Measurements from ENCODE around the gene VPS13C. TPM values are rescaled to one million over a fixed set of nuclear protein-coding genes. Genes with fewer than 3 reads are reported as not detected.

VPS13C gene
- total and polyA plus RNA-seq, 12 donors = 18.9 to 114 (median 55.2) TPM

DNA sequence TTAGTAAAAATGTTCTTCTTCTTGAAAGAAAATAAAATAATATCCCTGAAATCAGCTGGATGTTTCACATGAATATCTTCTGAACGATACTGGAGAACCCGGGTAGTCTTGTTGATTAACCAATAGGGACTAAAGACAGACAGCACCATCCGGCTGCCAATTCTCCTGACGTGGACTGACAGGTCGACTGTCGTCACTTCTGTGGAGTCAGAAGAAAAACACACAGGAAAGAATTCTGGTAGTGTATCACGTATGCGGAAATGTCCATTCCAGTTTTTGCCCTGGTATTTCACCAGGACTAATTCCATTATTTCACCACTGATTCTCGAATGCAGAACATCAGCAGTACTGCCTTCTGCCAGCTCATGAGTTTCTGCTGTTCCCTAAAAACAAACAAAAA is 144.6 kb downstream of the VPS13C start:
- 94 to 97% (median 96%) methylated on average over 9 of the region's 9 CpGs for WGBS, 4 donors
- Histone ChIP-seq H3K27me3 (no peaks in the 10 kb centered on the region), H3K27ac (peak overlapping the region in 1 of 5 donors; percentile 12), H3K9me3 (replicated peaks in 1 of 3) (no peaks in the 10 kb centered on the region), H3K36me3 (replicated peaks in 1 of 2) (peaks cover 0 to 41% of the 10 kb centered on the region in 2 donors), H3K4me3 (no peak overlapping the region), H3K4me1 (replicated peaks in 1 of 2) (peaks cover 0 to 4% of the 10 kb centered on the region in 2 donors)
- TF ChIP-seq POLR2A (IDR thresholded peaks at IDR 0.05) = no peak
- TF ChIP-seq, protein P1, sequence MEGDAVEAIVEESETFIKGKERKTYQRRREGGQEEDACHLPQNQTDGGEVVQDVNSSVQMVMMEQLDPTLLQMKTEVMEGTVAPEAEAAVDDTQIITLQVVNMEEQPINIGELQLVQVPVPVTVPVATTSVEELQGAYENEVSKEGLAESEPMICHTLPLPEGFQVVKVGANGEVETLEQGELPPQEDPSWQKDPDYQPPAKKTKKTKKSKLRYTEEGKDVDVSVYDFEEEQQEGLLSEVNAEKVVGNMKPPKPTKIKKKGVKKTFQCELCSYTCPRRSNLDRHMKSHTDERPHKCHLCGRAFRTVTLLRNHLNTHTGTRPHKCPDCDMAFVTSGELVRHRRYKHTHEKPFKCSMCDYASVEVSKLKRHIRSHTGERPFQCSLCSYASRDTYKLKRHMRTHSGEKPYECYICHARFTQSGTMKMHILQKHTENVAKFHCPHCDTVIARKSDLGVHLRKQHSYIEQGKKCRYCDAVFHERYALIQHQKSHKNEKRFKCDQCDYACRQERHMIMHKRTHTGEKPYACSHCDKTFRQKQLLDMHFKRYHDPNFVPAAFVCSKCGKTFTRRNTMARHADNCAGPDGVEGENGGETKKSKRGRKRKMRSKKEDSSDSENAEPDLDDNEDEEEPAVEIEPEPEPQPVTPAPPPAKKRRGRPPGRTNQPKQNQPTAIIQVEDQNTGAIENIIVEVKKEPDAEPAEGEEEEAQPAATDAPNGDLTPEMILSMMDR (IDR thresholded peaks at IDR 0.05) = no peak
- DNase-seq = no peak
- intact Hi-C loops (cut with DNase I) = no loop called here

DNA sequence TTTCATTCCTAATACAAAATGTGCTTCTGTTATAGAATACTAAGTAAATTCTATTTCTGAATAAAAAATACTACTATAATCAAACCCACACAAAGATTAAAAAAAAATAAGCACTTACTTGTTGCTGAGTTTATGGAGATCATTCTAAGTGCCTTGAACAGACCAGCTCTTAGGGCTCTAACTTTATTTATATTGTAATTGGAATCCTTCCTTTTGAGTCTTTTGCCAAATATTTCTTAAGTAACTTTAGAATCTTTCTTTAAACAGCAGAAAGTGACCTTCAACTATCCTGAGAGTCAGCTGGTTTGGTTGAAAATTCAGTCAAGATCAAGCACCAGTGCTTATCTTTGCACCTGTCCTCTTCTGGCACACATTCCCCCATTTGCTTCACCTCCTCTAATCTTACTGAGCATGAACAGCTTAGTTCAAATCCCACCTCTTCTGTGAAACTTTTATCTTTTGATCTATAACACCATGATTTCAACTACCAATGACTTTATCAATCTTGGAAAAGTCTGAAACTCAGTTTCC is 149.3 kb downstream of the VPS13C start:
- no peaks in the 10 kb centered on the region for H3K27me3 ChIP-seq
- no peaks in the 10 kb centered on the region for H3K9me3 ChIP-seq (replicated peaks in 1 of 3)
- H3K4me3 ChIP-seq = no peak overlapping the region
- H3K4me1 ChIP-seq (replicated peaks in 1 of 2) = peaks cover 0 to 2% of the 10 kb centered on the region in 2 donors
- TF ChIP-seq, protein P1 (IDR thresholded peaks at IDR 0.05) = no peak
- no peak for TF ChIP-seq POLR2A (IDR thresholded peaks at IDR 0.05)
- intact Hi-C loops (cut with DNase I) = no loop called here
- peaks cover 0 to 46% of the 10 kb centered on the region in 2 donors for H3K36me3 ChIP-seq (replicated peaks in 1 of 2)
- no peak overlapping the region for H3K27ac ChIP-seq
- DNase-seq = no peak

DNA sequence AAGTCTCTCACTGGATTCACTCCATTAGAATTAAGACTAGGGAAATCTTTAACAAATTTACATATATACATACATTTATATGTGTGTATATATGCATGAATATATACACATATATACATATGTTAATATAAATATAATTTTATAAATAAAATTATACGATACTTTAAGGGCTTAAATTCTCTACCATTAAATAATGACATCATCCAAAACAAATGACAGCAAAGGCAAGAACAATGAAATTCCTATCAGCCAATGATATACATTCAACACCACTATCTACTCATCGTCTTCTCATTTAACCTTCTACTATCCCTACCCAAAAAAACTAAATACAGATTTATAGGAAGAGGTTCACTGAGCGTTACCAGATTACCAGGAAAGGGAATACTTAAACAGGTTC is 152.0 kb downstream of the VPS13C start:
- intact Hi-C loops (cut with DNase I) = no loop called here
- Histone ChIP-seq H3K36me3 (replicated peaks in 1 of 2) (peaks cover 0 to 35% of the 10 kb centered on the region in 2 donors), H3K4me3 (no peak overlapping the region), H3K27me3 (no peaks in the 10 kb centered on the region), H3K27ac (no peak overlapping the region), H3K9me3 (replicated peaks in 1 of 3) (no peaks in the 10 kb centered on the region), H3K4me1 (replicated peaks in 1 of 2) (no peaks in the 10 kb centered on the region)
- 96 to 99% (median 98%) methylated on average over 3 of the region's 3 CpGs for WGBS, 4 donors
- no peak for TF ChIP-seq POLR2A (IDR thresholded peaks at IDR 0.05)
- TF ChIP-seq, protein P1 (IDR thresholded peaks at IDR 0.05) = no peak
- no peak for DNase-seq

DNA sequence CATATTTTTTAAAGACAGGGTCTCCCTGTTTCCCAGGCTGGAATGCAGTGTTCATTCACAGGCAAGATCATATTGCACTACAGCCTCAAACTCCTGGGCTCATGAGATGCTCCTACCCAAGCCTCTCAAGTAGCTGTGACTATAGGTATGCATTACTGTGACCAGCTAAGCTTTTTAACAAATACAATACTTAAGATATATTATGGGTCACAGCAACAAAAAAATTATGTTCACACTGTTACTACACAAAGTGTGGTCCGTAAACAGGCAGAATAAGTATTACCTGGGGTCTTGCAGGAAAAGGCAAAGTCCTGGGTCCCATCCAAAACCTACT is 152.5 kb downstream of the VPS13C start:
- TF ChIP-seq, protein P1 (IDR thresholded peaks at IDR 0.05) = no peak
- no peak for TF ChIP-seq POLR2A (IDR thresholded peaks at IDR 0.05)
- peaks cover 0 to 33% of the 10 kb centered on the region in 2 donors for H3K36me3 ChIP-seq (replicated peaks in 1 of 2)
- H3K4me3 ChIP-seq = no peak overlapping the region
- intact Hi-C loops (cut with DNase I) = no loop called here
- no peaks in the 10 kb centered on the region for H3K4me1 ChIP-seq (replicated peaks in 1 of 2)
- H3K9me3 ChIP-seq (replicated peaks in 1 of 3) = no peaks in the 10 kb centered on the region
- 89 to 100% (median 97%) methylated on average over 1 of the region's 1 CpG for WGBS, 4 donors
- DNase-seq = no peak
- no peaks in the 10 kb centered on the region for H3K27me3 ChIP-seq
- H3K27ac ChIP-seq = no peak overlapping the region
